ENCODE measurements around the gene CHTF8.

CHTF8 gene

GRCh38 chr16:69084289-69084688 lies 48.1 kb downstream of the CHTF8 start:
- no peak for DNase-seq

DNA sequence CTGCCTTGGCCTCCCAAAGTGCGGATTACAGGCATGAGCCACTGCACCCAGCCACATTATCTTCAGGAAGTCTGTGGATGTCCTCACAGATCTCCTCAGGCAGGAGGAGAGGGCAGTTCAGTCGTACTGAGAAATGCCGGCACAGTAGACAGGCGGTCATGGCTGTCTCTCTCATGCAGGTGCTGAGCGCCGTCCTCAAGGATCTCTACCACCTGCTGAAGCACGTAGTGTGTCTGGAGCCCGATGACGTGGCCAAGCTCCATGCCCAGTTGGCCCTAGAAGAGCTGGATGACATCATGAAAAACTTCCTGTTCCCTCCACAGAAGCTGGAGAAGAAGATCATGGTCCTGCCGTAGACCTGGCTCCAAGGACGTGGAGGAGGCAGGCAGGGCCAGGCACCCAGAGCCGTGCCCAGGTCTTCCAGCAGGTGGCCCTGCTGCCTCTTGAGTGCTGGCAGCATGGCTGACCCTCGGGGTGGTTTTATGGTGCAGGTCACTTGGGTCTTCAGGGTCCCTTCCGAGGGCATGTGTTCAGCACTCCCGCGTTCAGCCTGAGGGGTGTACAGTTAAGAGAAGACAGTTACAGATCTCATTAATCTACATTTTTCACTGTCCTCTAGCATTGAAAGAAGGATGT lies 49.0 kb downstream of the CHTF8 start:
- DNase-seq = no peak

DNA sequence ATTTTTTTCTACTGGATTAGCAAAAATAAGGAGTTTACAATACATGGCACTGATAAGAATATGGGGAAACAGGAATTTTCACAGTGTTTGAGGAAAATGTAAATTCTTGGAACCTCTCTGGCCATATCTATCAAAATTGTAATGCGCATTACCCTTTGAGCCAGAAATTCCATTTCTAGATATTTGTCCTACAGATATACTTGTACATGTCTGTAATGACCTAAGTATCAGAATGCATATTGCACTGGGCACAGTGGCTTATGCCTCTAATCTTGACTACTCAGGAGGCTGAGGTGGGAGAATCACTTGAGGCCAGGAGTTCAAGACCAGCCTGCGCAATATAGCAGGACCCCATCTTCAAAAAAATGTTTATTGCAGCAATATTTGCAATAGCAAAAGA lies 52.7 kb downstream of the CHTF8 start:
- DNase-seq = no peak

GRCh38 chr16:69078073-69078472 lies 54.3 kb downstream of the CHTF8 start:
- DNase-seq = no peak

DNA sequence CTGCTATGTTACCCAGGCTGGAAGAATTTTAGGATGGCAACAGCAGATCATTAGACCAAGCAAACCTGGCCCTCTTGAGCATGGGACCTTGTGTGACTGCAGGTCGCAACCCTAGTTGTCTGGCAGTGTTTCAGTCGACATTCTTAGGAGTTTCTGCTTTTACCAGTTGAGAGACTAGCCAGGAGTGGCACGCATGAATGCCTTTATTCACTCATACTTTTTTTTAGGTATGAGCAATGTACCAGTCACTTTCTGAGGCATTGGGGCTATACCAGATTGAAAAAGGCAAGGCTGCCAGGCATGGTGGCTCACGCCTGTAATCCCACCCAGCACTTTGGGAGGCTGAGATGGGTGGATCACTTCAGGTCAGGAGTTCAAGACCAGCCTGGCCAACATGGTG lies 55.1 kb downstream of the CHTF8 start:
- DNase-seq = no peak

GRCh38 chr16:69073181-69073702 lies 59.1 kb downstream of the CHTF8 start:
- DNase-seq = no peak

DNA sequence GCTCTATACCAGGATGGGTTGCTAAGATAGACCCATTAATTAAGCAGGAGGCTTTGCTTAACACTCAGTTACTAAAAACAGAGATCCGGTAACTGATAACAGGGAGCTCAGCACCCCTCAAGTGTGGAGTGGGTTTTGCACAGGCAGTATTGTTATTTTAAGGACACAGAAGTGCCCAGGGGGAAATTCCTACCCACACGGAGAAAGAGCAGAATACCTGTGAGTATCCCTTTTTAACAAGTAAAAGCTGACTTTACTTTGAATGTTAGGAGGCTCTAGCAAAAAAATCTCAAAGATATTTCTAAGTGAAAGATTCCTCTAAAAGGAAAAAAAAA lies 59.8 kb downstream of the CHTF8 start:
- no peak for DNase-seq

GRCh38 chr16:69071036-69071435 lies 61.4 kb downstream of the CHTF8 start:
- DNase-seq = no peak

DNA sequence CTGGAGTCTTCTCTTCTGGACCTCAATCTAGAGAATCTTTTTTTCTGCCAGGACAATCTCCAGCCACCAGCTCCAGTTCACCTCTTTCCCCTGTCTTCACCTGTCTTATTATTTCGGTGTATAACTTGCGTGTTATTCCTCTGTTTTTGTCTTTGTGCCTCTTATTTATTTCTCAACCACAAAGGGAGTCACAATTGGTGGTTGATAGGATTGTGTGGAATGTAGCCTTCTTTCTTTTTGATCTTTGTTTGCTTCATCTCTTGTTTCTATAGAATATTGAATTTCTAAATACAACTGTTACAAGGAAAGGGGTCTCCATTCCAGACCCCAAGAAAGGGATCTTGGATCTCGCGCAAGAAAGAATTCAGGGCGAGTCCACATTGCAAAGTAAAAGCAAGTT lies 62.9 kb downstream of the CHTF8 start:
- no peak for DNase-seq

All from inflammatory macrophage treated with lipopolysaccharide for 1 hour (primary cell).